Ovary (tissue), 9 donors: ENCODE results near the gene EXOSC10. TPM values are rescaled to one million over a fixed set of nuclear protein-coding genes. Genes with fewer than 3 reads are reported as not detected.
"Not testable (repeated sequence)": the region's sequence is repeated elsewhere in the genome, so short reads cannot be mapped to it uniquely, and the experiment has no call there.

ENCODE experiments used
- DNase-seq, 5 donors: peaks; one replicate each; pipeline ENCODE4 v3.0.0-alpha.2; 2019 to 2020
- H3K27ac ChIP-seq, 2 donors: fragments of 200-600 bp; one replicate each; pipeline versions ENCODE4 v1.5.1 to v1.8.0; 2019 to 2022
- H3K27me3 ChIP-seq: fragments of 200-600 bp; one replicate; pipeline ENCODE4 v1.8.0; 2022
- H3K36me3 ChIP-seq: fragments of 200-600 bp; sonication (generic); one replicate; pipeline ENCODE4 v1.5.1; 2019
- H3K4me1 ChIP-seq: one replicate; pipeline ENCODE4 v1.8.1; 2013; ENCODE audit warnings: mild to moderate bottlenecking, moderate library complexity; ENCODE audit not compliant: insufficient read depth
- H3K4me3 ChIP-seq: fragments of 200-600 bp; sonication (generic); one replicate; pipeline ENCODE4 v1.5.1; 2017
- H3K9me3 ChIP-seq, 2 donors: fragments of 200-600 bp in 1 of 2; sonication (generic) in 1 of 2; one replicate each; pipeline versions ENCODE4 v1.5.1 to v1.8.1; 2013 to 2019; ENCODE audit warnings: mild to moderate bottlenecking in 1 of 2, moderate library complexity in 1 of 2
- CTCF ChIP-seq, 3 donors: fragments of 450-650 bp in 2 of 3; fragments of 200-600 bp in 1 of 3; IDR thresholded peaks; one replicate each; pipeline versions ENCODE4 v1.5.1 to v1.8.0; 2016 to 2022; ENCODE audit warnings: antibody characterized with exemption in 3 of 3, mild to moderate bottlenecking in 1 of 3
- EP300 ChIP-seq: sonication (generic); formaldehyde crosslinking; IDR thresholded peaks from one replicate; pipeline ENCODE4 v1.6.1; 2017; ENCODE audit warnings: antibody characterized with exemption
- POLR2A ChIP-seq: fragments of 450-650 bp; IDR thresholded peaks from one replicate; pipeline ENCODE4 v1.6.1; 2017; ENCODE audit warnings: antibody characterized with exemption, mild to moderate bottlenecking, moderate library complexity
- WGBS, 3 donors: extraction: QIAGEN DNeasy Blood & Tissue Kit in 1 of 3; methylation state at CpG; one replicate each; pipeline versions ENCODE4 v1.1.5 to v1.1.7; 2013 to 2017; 5-methylcytosine and 5-hydroxymethylcytosine counted together
- intact Hi-C, 4 donors: fragments of 100-400 bp; cut with DNase I; formaldehyde crosslinking; loops; one replicate each; pipeline versions ENCODE4 v1.11.0 to v1.15.1; 2022 to 2023
- polyA plus RNA-seq, 2 donors: library from polyadenylated mRNA; stranded (reverse); fragments of 200-250 nt in 1 of 2; fragments of 350-450 nt in 1 of 2; fragmentation: Illumina TruSeq in 1 of 2; extraction: RNeasy Lipid Tissue Mini Kit (QIAGEN cat#74804) in 1 of 2; gene quantifications; one replicate each; pipeline ENCODE4 v1.2.3, GENCODE V29; 2013 to 2014
- total RNA-seq, 7 donors: library from RNA; depleted of rRNA in 2 of 7; stranded (reverse); fragments of >200 nt in 2 of 7; fragmentation: NEBNext Ultra II Directional in 3 of 7; extraction: Animal tissue kit (Norgen Biotek cat#: 25700) in 3 of 7; gene quantifications; one replicate each; pipeline versions ENCODE4 v1.1.0 to v1.2.4, GENCODE V29; 2016 to 2023
- donor health status: DM: no; HTN: no; CAD: no; lungs with moderate emphysema.
- donor health status: DM: no; HTN: no; CAD: no.
- donor health status: Bipolar disorder and iron deficiency.
- donor health status: DM: yes; HTN: yes; CAD: no.
- donor health status: DM: no; HTN: no; CAD: no.
- donor health status: DM: yes; HTN: yes; CAD: no.

Gene EXOSC10
- total and polyA plus RNA-seq, 9 donors = 36.1 to 60.5 (median 48.6) TPM

DNA sequence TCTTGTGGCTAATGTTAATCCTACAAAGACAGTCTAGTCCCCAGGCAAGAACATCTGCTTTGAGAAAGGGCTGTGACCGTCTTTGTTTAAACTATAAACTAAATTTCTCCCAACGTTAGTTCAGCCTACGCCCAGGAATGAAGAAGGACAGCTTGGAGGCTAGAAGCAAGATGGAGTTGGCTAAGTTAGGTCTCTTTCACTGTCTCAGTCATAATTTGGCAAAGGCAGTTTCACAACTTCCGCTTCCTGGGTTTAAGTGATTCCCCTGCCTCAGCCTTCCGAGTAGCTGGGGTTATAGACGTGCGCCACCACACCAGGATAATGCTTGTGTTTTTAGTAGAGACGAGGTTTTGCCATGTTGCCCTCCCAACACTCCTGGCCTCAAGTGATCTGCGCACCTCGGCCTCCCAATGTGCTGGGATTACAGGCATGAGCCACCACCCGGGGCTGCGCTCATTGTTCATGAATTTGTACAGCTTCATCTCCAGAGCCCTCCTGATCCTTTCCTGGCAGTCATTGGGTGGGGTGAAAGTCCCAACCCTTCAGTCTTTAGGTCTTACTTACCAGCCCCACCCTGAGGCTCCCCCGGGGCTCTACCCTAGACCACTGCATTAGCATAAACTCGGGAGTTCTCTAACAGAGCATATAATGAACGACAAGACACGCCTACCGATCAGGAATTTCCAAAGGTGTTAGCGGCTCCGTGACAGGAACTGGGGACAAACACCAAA lies 47.7 kb downstream of the EXOSC10 start:
- TF ChIP-seq CTCF (IDR thresholded peaks at IDR 0.05) = no peak
- no peak for TF ChIP-seq POLR2A
- TF ChIP-seq EP300 = no peak
- Histone ChIP-seq H3K27ac (no peak overlapping the region), H3K9me3 (no peaks in the 10 kb centered on the region), H3K4me1 (no peaks in the 10 kb centered on the region), H3K36me3 (no peaks in the 10 kb centered on the region), H3K4me3 (no peak overlapping the region), H3K27me3 (no peaks in the 10 kb centered on the region)
- 52 to 56% (median 56%) methylated on average over 19 of the region's 19 CpGs for WGBS, 3 donors
- intact Hi-C loops = no loop called here
- peak in 1 of 5 donors; percentile 17 for DNase-seq

DNA sequence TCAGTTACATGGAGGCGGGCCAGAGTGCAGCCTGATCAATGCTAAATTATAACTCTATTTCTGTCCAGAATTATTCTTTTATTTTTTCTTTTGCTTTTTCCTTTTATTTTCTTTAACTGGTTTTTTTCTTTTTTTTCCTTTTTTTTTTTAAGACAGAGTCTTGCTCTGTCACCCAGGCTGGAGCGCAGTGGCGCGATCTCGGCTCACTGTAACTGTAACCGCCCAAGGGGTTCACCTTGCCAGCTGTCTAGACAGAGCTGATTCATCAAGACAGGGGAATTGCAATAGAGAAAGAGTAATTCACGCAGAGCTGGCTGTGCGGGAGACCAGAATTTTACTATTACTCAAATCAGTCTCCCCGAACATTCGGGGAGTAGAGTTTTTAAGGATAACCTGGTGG lies 48.5 kb downstream of the EXOSC10 start:
- peak in 1 of 5 donors; percentile 4 for DNase-seq
- H3K27me3 ChIP-seq, H3K4me1 ChIP-seq, H3K9me3 ChIP-seq, H3K36me3 ChIP-seq, intact Hi-C loops, H3K4me3 ChIP-seq, H3K27ac ChIP-seq: not testable (repeated sequence)
- 85 to 90% (median 90%) methylated on average over 10 of the region's 10 CpGs for WGBS, 3 donors

DNA sequence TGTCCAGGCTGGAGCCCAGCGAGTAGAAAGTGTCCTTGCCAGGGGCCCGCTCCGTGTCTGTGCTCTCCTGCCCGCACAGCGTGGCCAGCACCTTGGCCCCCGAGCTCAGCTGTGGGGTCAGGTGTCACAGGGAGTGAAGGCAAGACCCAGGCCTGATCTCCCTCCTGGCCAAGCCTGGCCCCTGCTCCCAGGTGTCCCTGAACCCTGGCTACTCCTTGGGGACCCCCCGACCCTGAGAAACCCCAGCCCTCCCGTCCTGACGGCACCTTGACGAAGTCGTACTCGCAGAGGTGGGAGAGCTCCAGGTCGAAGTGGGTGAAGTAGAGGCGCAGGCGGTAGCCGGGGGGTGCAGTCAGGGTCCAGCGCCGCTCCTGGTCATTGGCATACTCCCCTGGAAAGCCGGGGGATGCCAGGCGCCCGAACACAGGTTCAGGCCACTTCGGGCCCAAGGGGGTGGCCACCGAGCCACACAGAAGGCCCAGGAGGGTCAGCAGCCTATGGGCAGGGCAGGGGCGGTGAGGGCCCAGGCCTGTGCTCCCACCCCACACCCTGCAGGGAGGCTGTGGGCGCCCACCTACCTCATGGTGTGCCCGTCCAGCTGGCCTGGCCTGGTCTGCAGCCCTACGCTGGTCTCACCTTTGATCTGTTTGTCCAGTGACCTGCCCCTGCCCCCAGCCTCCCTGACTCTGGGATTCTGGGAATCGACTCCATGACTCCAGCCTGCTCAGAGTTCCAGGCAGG lies 52.9 kb downstream of the EXOSC10 start, which contains the start of gene MASP2:
TSS of gene MASP2 (minus strand) at position 615 of the 741 bp plus-strand sequence. CDS start at position 583, 32 bp downstream.
- Histone ChIP-seq H3K27me3 (no peaks in the 10 kb centered on the region), H3K36me3 (no peaks in the 10 kb centered on the region), H3K4me1 (no peaks in the 10 kb centered on the region), H3K9me3 (no peaks in the 10 kb centered on the region), H3K27ac (no peak within 1 kb of the TSS), H3K4me3 (no peak within 1 kb of the TSS)
- TF ChIP-seq CTCF (IDR thresholded peaks at IDR 0.05) (no peak), POLR2A (no peak), EP300 (no peak)
- intact Hi-C loops = no loop called here
- DNase-seq = no peak
- WGBS, 3 donors = 87 to 91% (median 90%) methylated on average over 23 to 28 of the region's 28 CpGs

GRCh38 chr1:11046270-11046566 lies 53.5 kb downstream of the EXOSC10 start:
- Histone ChIP-seq H3K4me3 (no peak overlapping the region), H3K27me3 (no peaks in the 10 kb centered on the region), H3K36me3 (no peaks in the 10 kb centered on the region), H3K4me1 (no peaks in the 10 kb centered on the region), H3K9me3 (no peaks in the 10 kb centered on the region), H3K27ac (no peak overlapping the region)
- TF ChIP-seq CTCF (IDR thresholded peaks at IDR 0.05) = no peak
- no peak for TF ChIP-seq EP300
- no peak for TF ChIP-seq POLR2A
- no peak for DNase-seq
- intact Hi-C loops = no loop called here
- WGBS, 3 donors = 77 to 90% (median 86%) methylated on average over 8 of the region's 8 CpGs
